HL-60/S4 treated with phorbol 12-myristate 13-acetate at 8.2 ng/mL for 4 days and 3 days (cell line): Measurements from ENCODE around the gene GRIK5.
"Not testable (repeated sequence)": the region's sequence is repeated elsewhere in the genome, so short reads cannot be mapped to it uniquely, and the experiment has no call there.

Experiments
- in situ Hi-C: fragments of 300-500 bp; cut with MboI; formaldehyde crosslinking; loops from 2 replicates; pipeline ENCODE4 v1.15.0; 2022; ENCODE audit warnings: low sequenced_read_pairs

Gene GRIK5

GRCh38 chr19:42052241-42052863, 17.7 kb downstream of the GRIK5 start:
- in situ Hi-C loops = no loop called here

GRCh38 chr19:42051166-42052115, 18.6 kb downstream of the GRIK5 start:
- in situ Hi-C loops = no loop called here

GRCh38 chr19:42048992-42049391, 21.0 kb downstream of the GRIK5 start:
- in situ Hi-C loops = no loop called here

- in situ Hi-C loops = no loop called here
These were observed 24.4 kb downstream of the GRIK5 start for GRCh38 chr19:42045575-42045974.

- in situ Hi-C loops = no loop called here
These were observed 27.4 kb downstream of the GRIK5 start for GRCh38 chr19:42042455-42043170.

- in situ Hi-C loops = not testable (repeated sequence)
These were observed 29.5 kb downstream of the GRIK5 start for GRCh38 chr19:42040491-42040890.

- in situ Hi-C loops = no loop called here
These were observed 30.0 kb downstream of the GRIK5 start for GRCh38 chr19:42040031-42040430.

GRCh38 chr19:42038666-42039065, 31.3 kb downstream of the GRIK5 start:
- in situ Hi-C loops = no loop called here

- in situ Hi-C loops = no loop called here
These were observed 32.4 kb downstream of the GRIK5 start for GRCh38 chr19:42037649-42038048.

GRCh38 chr19:42034640-42035391, 35.2 kb downstream of the GRIK5 start:
- in situ Hi-C loops = not testable (repeated sequence)

GRCh38 chr19:42033413-42033812, 36.6 kb downstream of the GRIK5 start:
- in situ Hi-C loops = no loop called here

- in situ Hi-C loops = no loop called here
These were observed 37.6 kb downstream of the GRIK5 start for GRCh38 chr19:42032431-42032830.

- in situ Hi-C loops = no loop called here
These were observed 39.2 kb downstream of the GRIK5 start for GRCh38 chr19:42030645-42031440.

- in situ Hi-C loops = no loop called here
These were observed 41.4 kb downstream of the GRIK5 start for GRCh38 chr19:42028304-42029216.

- in situ Hi-C loops = no loop called here
These were observed 45.3 kb downstream of the GRIK5 start for GRCh38 chr19:42024622-42025111.

- in situ Hi-C loops = no loop called here
These were observed 46.1 kb downstream of the GRIK5 start for GRCh38 chr19:42023943-42024260.

GRCh38 chr19:42023121-42023942, 46.7 kb downstream of the GRIK5 start:
- in situ Hi-C loops = no loop called here

- in situ Hi-C loops = no loop called here
These were observed 47.4 kb downstream of the GRIK5 start for GRCh38 chr19:42022616-42023015.
